Muscle of leg (tissue), 11 donors: ENCODE data around the gene ZCCHC14. TPM values are rescaled to one million over a fixed set of nuclear protein-coding genes. Genes with fewer than 3 reads are reported as not detected.
"Not testable (repeated sequence)": the region's sequence is repeated elsewhere in the genome, so short reads cannot be mapped to it uniquely, and the experiment has no call there.

Experiments
- DNase-seq: peaks from one replicate; pipeline ENCODE4 v3.0.0; 2013
- H3K27ac ChIP-seq: one replicate; pipeline ENCODE4 v1.5.1; 2013; ENCODE audit warnings: mild to moderate bottlenecking, low read length, control low read depth
- H3K27me3 ChIP-seq: one replicate; pipeline ENCODE4 v1.6.1; 2013; ENCODE audit warnings: low read length; ENCODE audit not compliant: control insufficient read depth, insufficient read depth
- H3K36me3 ChIP-seq: one replicate; pipeline ENCODE4 v1.6.1; 2013; ENCODE audit warnings: low read length; ENCODE audit not compliant: control insufficient read depth, insufficient read depth
- H3K4me1 ChIP-seq: one replicate; pipeline ENCODE4 v1.6.1; 2013; ENCODE audit warnings: low read length; ENCODE audit not compliant: control insufficient read depth, insufficient read depth
- H3K4me3 ChIP-seq: one replicate; pipeline ENCODE4 v1.5.1; 2013; ENCODE audit warnings: low read length, control low read depth
- H3K9me3 ChIP-seq: replicated peaks from 2 replicates; pipeline ENCODE4 v1.6.1; 2013; ENCODE audit warnings: low read depth, low read length; ENCODE audit not compliant: control insufficient read depth
- WGBS: methylation state at CpG from one replicate; pipeline ENCODE4 v1.1.5; 2013; ENCODE audit warnings: missing lambda C conversion rate; ENCODE audit not compliant: insufficient coverage; 5-methylcytosine and 5-hydroxymethylcytosine counted together
- polyA plus RNA-seq, 8 donors: library from polyadenylated mRNA; unstranded; fragments of 120-200 nt; gene quantifications; one replicate each; pipeline versions ENCODE4 v1.2.1 to v1.2.3, GENCODE V29; 2013; ENCODE audit warnings: inconsistent platforms in 1 of 8, low replicate concordance in 1 of 8; ENCODE audit not compliant: insufficient read length in 8 of 8, insufficient read depth in 1 of 8
- total RNA-seq: library from RNA; stranded (reverse); fragments of 120-200 nt; gene quantifications from one replicate; pipeline ENCODE4 v1.2.4, GENCODE V29; 2013

Gene ZCCHC14
- total and polyA plus RNA-seq, 9 donors = 10.1 to 23.2 (median 17.3) TPM

DNA sequence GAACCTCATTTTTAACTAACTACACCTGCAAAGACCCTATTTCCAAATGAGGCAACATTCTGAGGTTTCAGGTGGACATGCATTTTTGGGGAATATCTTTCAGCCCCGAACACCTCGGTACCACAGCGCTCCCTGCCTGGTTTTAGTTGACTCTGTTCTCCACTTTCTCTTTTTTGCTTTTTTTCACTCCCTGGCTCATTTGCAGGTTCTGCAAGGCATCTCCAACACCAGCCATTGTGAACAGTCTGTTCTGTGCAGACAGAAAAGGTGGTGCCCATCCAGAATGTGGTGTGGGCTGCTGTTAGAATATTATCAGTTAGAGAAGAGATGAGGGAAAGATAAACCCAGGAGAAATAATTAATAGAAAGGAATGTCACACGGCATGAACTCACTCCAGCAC is 32.5 kb upstream of the ZCCHC14 start:
- no peak overlapping the region for H3K4me3 ChIP-seq
- no peaks in the 10 kb centered on the region for H3K27me3 ChIP-seq
- H3K36me3 ChIP-seq = no peaks in the 10 kb centered on the region
- DNase-seq = no peak
- WGBS = 100% methylated on average over 1 of the region's 4 CpGs
- no peaks in the 10 kb centered on the region for H3K4me1 ChIP-seq
- no peak overlapping the region for H3K27ac ChIP-seq
- peaks cover 13% of the 10 kb centered on the region for H3K9me3 ChIP-seq

DNA sequence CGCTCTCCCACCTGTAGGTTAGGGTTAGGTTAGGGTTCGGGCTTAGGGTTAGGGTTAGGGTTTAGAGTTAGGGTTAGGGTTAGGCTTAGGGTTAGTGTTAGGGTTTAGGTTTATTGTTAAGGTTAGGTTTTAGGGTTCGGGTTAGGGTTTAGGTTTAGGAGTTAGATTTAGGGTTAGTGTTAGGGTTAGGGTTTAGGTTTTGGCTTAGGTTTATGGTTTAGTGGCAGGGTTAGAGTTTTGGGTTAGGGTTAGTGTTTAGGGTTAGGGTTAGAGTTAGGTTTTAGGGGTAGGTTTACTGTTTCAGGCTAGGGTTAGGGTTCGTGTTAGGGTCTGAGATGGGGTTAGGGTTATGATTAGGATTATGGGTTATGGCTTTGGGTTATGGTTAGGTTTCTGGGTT is 31.6 kb upstream of the ZCCHC14 start:
- no peaks in the 10 kb centered on the region for H3K27me3 ChIP-seq
- no peak overlapping the region for H3K4me3 ChIP-seq
- H3K36me3 ChIP-seq = no peaks in the 10 kb centered on the region
- DNase-seq = no peak
- no peak overlapping the region for H3K27ac ChIP-seq
- peaks cover 7% of the 10 kb centered on the region for H3K9me3 ChIP-seq
- H3K4me1 ChIP-seq = no peaks in the 10 kb centered on the region
- 85% methylated on average over 4 of the region's 4 CpGs for whole genome bisulfite sequencing

DNA sequence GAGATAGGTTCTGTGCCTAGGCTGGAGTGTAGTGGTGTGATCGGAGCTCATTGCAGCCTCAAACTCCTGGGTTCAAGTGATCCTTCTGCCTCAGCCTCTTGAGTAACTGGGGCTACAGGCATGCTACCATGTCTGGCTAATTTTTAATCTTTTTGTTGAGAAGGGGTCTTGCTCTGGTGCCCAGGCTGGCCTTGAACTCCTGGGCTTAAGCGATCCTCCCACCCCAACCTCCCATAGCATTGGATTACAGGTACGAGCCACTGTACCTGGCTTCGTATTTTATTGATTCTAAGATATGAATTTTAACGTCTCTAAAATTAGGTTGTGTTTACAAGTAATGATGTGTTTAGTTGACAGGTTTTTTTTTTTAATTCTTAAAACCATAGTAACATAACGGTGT is 30.8 kb upstream of the ZCCHC14 start:
- WGBS = no CpG with 5 or more reads among the region's 6 CpGs
- not testable (repeated sequence) for DNase-seq, H3K27me3 ChIP-seq, H3K9me3 ChIP-seq, H3K36me3 ChIP-seq, H3K4me1 ChIP-seq, H3K27ac ChIP-seq, H3K4me3 ChIP-seq

DNA sequence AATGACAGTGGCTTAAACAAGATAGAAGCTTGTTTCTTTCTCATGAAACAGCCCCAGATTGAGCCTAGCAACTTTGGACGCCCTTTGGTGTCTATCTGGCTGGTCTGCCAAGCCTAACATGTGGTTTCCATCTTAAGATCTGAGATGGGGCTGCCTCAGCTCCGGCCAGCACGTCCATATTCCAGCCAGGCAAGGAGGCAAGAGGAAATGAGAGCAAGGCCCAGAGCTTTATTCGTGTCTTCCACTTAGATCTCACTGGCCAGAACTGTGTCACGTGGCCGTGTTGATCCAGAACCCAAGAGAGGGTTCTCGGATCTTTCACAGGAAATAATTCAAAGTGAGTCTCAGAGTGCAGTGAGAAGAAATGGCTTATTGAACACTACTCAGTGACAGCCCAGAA is 28.9 kb upstream of the ZCCHC14 start:
- not testable (repeated sequence) for H3K4me1 ChIP-seq, H3K27me3 ChIP-seq, H3K9me3 ChIP-seq, H3K27ac ChIP-seq, H3K4me3 ChIP-seq, DNase-seq, H3K36me3 ChIP-seq
- 52% methylated on average over 7 of the region's 7 CpGs for WGBS

DNA sequence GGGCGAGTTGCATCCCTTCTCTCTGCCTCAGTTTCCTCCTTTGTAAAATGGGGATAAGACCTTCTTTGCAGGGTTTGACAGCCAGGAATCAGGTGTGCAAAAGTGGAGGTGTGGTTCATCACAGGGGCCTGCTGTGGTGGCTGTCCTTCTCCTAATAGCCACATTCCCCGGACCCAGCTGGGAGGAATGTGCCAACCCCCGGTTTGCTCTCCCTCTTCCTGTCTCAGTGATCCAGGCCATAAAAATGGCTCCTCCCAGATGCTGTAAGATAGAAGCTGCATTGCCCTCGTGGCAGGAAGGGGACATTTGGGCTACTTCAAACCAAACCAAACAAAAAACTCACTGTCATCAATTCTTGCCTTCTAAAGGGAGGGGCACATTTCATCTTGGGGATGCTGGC is 26.3 kb upstream of the ZCCHC14 start:
- DNase-seq, H3K4me1 ChIP-seq, H3K27me3 ChIP-seq, H3K36me3 ChIP-seq, H3K9me3 ChIP-seq, H3K4me3 ChIP-seq, H3K27ac ChIP-seq: not testable (repeated sequence)
- WGBS = 80% methylated on average over 1 of the region's 4 CpGs

DNA sequence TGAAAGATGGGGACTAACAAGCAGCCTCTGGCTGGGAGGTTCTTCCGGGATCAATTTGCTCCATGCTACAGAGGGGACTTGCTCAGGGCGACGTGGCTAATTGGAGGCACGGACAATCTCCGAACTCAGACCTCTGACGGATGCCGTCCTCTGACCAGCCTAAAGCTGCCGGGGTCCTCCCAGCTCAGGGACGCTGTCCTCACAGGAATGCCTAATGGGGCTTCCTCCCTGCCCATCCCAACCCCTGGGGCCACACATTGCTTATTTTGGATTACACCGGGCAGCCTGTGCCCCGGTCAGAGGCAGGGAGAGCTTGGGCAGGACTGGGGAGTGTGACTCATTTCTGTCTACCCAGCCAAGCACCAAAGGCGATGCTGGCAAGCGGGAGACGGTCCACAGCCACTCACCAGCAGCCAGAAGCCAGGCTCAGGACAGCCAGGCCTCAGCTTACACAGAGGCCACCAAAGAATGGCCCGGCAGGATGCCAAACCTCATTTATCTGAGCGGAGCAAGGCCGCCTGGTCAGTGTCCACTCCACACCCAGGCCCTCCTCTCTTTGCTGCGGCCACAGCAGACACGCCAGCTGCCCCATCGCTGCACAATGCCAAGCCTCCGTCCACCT is 25.7 kb upstream of the ZCCHC14 start:
- H3K27ac ChIP-seq, H3K4me1 ChIP-seq, H3K27me3 ChIP-seq, H3K9me3 ChIP-seq, H3K4me3 ChIP-seq, DNase-seq, H3K36me3 ChIP-seq: not testable (repeated sequence)
- WGBS = 83% methylated on average over 19 of the region's 21 CpGs

DNA sequence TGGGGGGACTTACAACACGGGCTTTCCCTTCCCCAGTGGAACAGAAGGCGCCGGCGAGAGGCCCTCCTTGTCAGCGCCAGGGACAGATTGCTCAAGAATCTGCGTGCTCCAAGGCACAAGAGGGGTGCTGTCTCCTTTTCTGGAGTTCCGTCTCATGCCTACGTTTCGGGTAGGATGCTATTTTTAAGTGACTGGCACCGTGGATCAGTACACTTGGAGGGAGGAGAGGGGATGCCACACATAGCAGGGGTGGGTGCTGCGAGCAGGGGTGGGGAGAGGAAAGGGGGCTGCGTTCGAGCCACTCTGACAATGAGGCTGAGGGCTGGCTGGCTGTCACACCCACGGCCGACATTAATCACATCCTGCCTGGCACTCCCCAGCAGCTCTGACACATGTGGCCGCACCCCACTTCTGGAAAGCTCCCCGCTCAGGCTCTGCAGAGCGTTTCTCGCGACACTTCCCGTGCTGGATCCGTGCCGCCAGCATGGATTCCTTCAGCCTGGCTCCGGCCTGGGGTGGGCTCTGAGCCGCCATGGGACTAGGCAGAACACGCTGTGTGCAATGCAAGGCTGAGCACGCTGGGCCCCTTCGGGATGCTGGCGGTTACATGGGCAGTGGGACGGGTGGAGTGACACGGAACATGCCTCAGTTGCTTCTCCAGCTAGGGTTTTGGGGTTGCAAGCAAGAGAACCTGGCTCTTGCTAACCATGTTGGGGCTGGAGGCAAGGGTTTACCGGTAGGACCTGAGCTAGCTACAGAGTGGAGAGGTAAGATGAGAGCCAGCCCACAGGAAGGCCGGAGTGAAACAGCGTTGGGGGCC is 25.0 kb upstream of the ZCCHC14 start:
- H3K4me1 ChIP-seq, H3K9me3 ChIP-seq, H3K4me3 ChIP-seq, H3K36me3 ChIP-seq, H3K27me3 ChIP-seq: not testable (repeated sequence)
- DNase-seq = peak; percentile 18
- 65% methylated on average over 25 of the region's 34 CpGs for WGBS
- H3K27ac ChIP-seq = peak overlapping the region; percentile 29

DNA sequence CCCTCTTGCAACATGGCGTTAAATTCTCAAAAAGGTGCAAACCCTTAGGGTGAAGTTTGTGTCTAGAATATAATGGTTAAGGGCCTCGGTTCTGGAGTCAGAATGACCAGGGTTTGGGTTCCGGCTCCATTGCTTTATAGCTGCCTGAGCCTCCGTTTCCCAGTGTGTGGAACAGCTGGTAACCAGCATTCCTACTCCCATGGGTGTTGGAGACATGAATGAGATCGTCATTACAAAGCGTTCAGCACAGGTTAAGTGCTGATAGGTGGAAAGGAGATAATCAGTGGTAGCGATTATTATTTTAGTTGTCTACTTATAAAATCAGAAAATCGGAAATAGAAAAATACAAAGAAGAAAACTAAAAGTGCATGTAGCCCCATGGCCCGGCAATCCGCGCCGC is 23.5 kb upstream of the ZCCHC14 start:
- Histone ChIP-seq H3K27ac (no peak overlapping the region), H3K4me3 (no peak overlapping the region), H3K27me3 (no peaks in the 10 kb centered on the region), H3K9me3 (no peaks in the 10 kb centered on the region), H3K4me1 (peaks cover 2% of the 10 kb centered on the region), H3K36me3 (no peaks in the 10 kb centered on the region)
- 44% methylated on average over 3 of the region's 12 CpGs for WGBS
- no peak for DNase-seq

DNA sequence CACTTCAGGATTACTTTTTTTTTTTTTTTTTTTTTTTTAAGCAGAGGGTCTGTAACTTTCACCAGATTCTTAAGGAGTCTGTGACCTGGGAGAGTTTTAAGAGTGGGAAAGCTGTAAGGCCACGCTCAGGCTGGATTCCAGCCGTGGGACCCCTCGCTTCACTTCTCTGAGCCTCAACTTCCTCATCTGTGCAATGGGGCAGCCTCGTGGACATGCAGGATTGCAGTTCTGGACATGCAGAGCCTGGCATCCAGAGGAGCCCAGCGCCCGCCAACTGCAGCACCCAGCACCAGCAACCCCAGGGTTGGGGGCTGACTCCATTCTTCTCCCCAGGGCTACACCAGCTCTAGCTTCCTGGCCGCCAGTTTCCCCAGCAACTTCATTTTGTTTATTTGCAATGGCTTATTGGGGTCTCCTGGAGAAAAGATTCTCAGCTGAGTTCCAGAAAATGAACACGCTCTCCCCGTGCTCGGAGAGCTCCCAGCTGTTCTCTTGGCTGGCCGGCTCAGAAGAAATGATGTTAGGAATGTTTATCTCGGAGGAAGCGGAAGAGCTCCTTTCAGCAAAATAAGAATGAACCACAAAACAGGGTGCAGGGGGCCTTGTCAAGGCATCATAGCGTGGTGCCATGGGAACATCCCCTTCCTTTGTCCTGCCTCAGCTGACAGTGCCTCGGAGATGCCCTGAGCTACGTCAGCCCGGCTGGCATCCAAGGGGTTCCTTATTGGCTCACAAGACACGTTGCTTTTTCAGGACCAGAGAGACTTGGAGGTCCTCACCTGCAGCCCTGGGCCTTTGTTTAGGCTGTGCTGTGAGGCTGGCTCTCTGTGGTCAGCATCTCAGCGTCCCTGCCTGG is 22.9 kb upstream of the ZCCHC14 start:
- Histone ChIP-seq H3K4me3 (no peak overlapping the region), H3K27ac (no peak overlapping the region), H3K27me3 (no peaks in the 10 kb centered on the region), H3K9me3 (no peaks in the 10 kb centered on the region), H3K4me1 (peaks cover 2% of the 10 kb centered on the region), H3K36me3 (no peaks in the 10 kb centered on the region)
- DNase-seq = peak; percentile 13
- WGBS = 59% methylated on average over 15 of the region's 19 CpGs

DNA sequence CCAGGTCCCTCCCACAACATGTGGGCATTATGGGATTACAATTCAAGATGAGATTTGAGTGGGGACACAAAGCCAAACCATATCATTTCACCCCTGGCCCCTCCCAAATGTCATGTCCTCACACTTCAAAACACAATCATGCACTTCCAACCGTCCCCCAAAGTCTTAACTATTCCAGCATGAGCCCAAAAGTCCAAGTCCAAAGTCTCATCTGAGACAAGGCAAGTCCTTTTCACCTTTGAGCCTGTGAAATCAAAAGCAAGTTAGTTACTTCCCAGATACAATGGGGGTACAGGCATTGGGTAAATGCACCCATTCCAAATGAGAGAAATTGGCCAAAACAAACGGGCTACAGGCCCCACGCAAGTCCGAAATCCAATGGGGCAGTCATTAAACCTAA is 17.0 kb upstream of the ZCCHC14 start:
- not testable (repeated sequence) for H3K36me3 ChIP-seq, H3K4me3 ChIP-seq, H3K4me1 ChIP-seq, H3K9me3 ChIP-seq, H3K27me3 ChIP-seq, H3K27ac ChIP-seq, DNase-seq
- WGBS = 92% methylated on average over 3 of the region's 4 CpGs
